HG03060 (cell line): ENCODE data around the gene GOT1.

Source experiments
- ATAC-seq: cut with Tn5 transposase; IDR thresholded peaks from one replicate; pipeline ENCODE4 v1.9.1; 2021; ENCODE audit warnings: low read depth, moderate number of reproducible peaks; ENCODE audit not compliant: unreplicated experiment

Gene GOT1

DNA sequence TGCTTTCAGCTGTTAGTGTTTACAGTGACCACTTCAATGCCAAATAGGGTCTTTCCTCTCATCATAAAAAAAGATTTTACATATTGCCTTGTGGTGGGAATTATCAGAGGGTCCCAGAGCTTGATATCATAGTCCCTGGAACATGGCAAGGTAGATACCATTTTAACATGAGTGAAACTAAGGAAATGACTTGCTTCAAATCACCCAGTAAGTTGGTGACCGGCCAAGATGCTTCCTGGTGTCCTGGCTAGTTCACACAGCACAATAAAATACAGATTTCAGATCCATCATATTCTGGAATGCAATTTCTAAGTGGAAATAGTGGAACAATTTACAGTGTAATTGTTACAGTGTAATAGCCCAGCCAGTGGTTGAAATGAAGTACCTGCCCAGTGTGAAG, 64.7 kb downstream of the GOT1 start:
- ATAC-seq = no peak

- ATAC-seq = no peak
These were observed 65.1 kb downstream of the GOT1 start for GRCh38 chr10:99365311-99365710.

DNA sequence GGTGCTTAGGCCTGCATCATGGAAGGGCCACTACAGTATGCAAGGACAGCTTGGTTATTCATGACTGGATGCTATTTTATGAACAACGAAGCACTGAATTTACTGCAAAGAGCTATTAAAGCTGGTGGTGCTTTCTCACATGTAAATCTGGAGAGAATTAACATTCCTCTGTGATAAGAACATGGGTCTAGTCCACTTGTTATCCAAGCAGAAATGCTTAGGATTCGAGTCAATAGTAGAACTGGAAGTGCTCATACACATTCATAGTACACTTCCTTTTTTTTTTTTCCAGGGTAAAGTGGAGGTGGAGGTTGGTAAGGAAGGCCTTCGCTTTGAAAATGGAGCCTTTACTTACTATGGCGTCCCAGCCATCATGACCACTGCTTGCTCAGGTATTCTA, 66.3 kb downstream of the GOT1 start:
- no peak for ATAC-seq

DNA sequence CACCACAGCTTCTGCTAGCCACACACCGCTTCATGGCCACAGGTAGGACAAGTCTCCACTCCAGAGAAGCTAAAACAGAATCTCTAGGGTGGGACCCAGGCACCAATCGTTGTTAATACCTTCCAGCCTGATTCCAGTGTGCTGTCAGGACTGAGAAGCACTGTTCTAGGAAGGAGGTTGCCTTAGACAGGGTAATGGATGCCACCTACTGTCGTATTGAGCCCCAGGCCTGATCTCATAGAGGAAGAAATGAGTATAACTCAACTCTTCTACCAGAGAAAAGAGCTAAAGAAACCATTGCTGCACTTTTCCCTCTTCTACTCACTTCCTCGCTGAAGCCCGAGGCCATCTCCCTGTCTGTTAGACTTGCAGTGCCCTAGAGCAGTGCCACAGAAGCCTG, 69.5 kb downstream of the GOT1 start:
- ATAC-seq = no peak

DNA sequence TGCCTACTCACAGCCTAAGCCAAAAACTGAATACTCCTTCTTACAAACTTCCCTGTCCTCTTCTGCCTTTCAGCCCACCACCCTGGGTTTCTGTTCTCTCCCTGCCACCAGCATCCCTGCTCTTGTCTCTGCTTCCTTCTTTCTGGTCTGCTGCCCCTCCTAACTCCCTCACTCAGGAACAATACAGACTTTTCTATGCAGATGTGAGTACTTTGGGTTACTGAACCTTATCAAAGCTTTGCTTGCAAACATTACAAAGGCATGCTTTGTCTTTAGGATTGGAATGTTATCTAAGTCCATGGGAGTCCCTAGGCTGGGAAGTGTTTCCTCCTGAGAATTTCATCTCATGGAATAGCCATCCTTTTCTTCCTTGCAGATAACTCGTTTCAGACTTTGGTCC, 72.3 kb downstream of the GOT1 start:
- ATAC-seq = no peak

GRCh38 chr10:99357691-99358090, 72.7 kb downstream of the GOT1 start:
- ATAC-seq = no peak

DNA sequence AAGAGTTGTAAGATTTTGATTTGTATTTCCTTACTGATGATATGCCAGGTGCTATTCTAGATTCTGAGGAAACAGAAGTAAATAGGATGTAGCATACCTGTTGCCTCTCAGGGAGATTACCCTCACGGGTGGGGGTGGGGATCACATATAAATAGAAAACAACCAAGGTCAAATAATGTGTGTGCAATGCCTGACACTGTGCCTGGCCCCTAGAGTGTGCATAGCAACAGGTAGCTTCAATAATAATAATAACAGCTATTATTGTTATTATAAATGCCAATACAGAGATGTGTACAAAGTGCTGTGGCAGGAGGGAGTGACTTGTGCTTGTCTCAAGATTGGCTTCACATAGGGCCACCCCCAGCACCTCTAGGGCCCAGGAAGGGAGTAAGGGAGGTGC, 77.2 kb downstream of the GOT1 start:
- no peak for ATAC-seq

GRCh38 chr10:99347672-99348071, 82.8 kb downstream of the GOT1 start:
- ATAC-seq = no peak
